Measurements from ENCODE around the gene ESPN.
"Not testable (repeated sequence)": the region's sequence is repeated elsewhere in the genome, so short reads cannot be mapped to it uniquely, and the experiment has no call there.

The ESPN gene, protein sequence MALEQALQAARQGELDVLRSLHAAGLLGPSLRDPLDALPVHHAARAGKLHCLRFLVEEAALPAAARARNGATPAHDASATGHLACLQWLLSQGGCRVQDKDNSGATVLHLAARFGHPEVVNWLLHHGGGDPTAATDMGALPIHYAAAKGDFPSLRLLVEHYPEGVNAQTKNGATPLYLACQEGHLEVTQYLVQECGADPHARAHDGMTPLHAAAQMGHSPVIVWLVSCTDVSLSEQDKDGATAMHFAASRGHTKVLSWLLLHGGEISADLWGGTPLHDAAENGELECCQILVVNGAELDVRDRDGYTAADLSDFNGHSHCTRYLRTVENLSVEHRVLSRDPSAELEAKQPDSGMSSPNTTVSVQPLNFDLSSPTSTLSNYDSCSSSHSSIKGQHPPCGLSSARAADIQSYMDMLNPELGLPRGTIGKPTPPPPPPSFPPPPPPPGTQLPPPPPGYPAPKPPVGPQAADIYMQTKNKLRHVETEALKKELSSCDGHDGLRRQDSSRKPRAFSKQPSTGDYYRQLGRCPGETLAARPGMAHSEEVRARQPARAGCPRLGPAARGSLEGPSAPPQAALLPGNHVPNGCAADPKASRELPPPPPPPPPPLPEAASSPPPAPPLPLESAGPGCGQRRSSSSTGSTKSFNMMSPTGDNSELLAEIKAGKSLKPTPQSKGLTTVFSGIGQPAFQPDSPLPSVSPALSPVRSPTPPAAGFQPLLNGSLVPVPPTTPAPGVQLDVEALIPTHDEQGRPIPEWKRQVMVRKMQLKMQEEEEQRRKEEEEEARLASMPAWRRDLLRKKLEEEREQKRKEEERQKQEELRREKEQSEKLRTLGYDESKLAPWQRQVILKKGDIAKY

GRCh38 chr1:6424619-6425593 lies at the start of gene ESPN:
ESPN (plus strand) TSS chr1:6424776; CDS start chr1:6424956, 180 bp downstream.
- DNase-seq, result no peak

- peak; percentile 61 to 83 for DNase-seq
Observed at GRCh38 chr1:6378096-6378746, 46.4 kb upstream of the ESPN start.

- DNase-seq, result no peak
Observed at GRCh38 chr1:6380037-6380436, 44.5 kb upstream of the ESPN start.

DNA sequence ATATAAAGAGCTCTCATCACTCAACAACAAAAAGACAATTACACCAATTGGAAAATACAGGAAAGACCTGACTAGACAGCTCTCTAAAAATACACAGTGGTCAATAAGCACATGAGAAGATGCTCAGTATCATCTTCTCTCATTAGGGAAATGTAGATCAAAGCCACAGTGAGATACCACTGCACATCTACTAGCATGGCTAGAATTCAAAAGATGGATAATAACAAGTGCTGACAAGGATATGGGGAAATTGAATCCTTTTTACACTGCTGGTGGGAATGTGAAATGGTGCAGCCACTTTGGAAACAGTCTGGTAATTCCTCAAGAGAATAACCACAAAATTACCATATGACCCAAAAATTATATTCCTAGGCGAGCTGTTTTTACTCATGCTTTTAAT lies 40.4 kb upstream of the ESPN start:
- DNase-seq, result no peak

GRCh38 chr1:6384962-6385361 lies 39.6 kb upstream of the ESPN start:
- no peak for DNase-seq

GRCh38 chr1:6385488-6386191 lies 38.9 kb upstream of the ESPN start:
- DNase-seq, result no peak

GRCh38 chr1:6386371-6386949 lies 38.1 kb upstream of the ESPN start:
- DNase-seq, result no peak

DNA sequence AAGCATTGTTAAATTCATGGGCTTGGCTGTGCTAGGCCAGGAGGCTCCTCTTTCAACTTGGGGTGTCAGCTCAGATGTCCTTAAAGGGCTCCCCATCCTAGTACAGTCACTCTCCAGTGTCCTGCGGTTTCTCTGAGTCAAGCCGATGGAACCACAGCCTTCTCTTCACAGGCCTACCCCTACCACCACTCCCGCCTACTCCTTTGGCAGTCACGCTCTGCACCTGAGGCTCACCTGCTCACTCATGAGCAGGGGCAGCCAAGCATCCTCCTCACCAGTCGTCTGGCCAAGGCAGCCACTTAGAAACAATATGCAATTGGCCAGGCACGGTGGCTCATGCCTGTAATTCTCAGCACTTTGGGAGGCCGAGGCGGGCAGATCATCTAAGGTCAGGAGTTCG lies 34.6 kb upstream of the ESPN start:
- DNase-seq, result no peak

- no peak for DNase-seq
Observed at GRCh38 chr1:6391951-6392808, 32.4 kb upstream of the ESPN start.

GRCh38 chr1:6392809-6393399 lies 31.7 kb upstream of the ESPN start:
- no peak for DNase-seq

DNA sequence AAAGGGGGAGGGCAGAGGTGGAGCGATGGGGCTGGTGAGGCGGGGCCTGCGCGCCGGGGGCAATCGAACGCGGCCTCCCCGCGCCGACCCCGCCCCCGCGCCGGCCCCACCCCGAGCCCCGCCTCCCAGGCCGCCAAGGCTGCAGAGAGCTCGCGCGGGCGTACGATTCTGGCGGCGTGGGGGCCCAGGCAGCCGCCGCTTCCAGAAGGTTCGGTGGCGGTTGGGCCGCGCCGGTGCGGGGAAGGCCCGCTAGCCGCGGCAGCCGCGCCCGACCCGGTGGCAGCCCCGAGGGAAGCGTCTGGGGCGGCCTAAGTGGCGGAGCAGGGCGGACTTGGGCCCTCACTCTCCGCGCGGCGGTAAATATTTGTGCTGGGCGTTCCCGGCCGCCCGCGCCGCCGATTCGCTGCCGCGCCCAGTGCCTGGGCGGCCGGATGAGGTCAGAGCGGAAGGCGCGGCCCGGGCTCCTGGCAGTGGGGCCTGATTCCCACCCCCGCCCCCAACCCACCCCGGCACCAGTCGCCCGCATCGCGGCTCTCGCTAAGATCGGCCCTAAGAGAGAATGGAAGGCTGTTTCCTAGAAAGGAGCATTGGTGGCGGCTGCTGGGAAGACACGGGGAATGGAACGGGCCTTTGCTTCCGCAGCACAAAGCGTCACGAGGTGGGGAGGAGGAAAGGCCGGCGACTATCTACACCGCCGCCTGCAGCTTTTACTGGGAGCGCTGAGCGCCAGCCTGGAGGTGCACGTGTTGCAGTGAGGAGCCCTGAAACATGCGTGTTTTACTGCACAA lies 31.0 kb upstream of the ESPN start, which contains the start of gene ACOT7:
ACOT7 (minus strand) TSS at position 368 of the 788 bp plus-strand sequence. CDS start 368 bp downstream, outside the sequence.
- peak; percentile 71 to 77 for DNase-seq

GRCh38 chr1:6395130-6395529 lies 29.4 kb upstream of the ESPN start:
- not testable (repeated sequence) for DNase-seq

DNA sequence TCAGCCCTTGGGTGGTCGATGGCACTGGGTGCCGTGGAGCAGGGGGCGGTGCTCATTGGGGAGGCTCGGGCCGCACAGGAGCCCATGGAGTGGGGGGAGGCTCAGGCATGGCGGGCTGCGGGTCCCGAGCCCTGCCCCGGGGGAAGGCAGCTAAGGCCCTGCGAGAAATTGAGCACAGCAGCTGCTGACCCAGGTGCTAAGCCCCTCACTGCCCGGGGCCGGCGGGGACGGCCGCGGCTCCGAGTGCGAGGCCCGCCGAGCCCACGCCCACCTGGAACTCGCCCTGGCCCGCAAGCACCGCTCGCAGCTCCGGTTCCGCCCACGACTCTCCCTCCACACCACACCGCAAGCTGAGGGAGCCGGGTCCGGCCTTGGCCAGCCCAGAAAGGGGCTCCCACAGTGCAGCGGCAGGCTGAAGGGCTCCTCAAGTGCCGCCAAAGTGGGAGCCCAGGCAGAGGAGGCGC lies 28.8 kb upstream of the ESPN start:
- DNase-seq, result not testable (repeated sequence)

DNA sequence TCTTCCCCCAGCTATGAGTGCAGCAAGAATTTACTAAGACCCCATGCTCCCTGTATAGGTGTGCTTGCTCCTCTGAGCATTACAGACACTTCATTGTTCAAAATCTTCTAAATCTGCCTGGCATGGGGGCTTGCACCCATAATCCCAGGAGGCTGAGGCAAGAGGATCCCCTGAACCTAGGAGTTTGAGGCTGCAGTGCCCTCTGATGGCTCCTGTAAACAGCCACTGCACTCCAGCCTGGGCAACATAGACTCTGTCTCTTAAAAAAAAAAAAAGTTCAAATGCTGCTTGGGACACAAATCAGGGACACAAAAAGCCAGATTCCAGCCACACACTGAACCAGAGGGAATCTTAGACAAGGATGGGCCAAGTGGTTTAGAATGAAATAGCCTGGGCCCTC lies 27.6 kb upstream of the ESPN start:
- no peak for DNase-seq

GRCh38 chr1:6397844-6398441 lies 26.6 kb upstream of the ESPN start:
- DNase-seq, result no peak

GRCh38 chr1:6399294-6399693 lies 25.3 kb upstream of the ESPN start:
- DNase-seq, result no peak

DNA sequence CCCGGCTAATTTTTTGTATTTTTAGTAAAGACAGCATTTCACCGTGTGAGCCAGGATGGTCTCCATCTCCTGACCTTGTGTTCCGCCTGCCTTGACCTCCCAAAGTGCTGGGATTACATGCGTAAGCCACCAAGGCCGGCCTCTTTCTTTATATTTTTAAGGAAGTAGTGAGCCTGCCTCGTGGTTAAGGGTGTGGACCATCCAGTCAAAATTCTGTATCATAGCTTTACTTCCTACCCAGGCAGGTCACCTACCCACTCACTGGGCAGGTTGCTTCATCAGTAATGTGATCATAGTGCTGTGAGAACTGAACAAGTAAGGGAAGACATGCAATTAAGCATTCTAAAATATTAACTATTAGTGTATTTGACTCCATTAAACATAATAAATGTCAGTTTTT lies 22.9 kb upstream of the ESPN start:
- no peak for DNase-seq

DNA sequence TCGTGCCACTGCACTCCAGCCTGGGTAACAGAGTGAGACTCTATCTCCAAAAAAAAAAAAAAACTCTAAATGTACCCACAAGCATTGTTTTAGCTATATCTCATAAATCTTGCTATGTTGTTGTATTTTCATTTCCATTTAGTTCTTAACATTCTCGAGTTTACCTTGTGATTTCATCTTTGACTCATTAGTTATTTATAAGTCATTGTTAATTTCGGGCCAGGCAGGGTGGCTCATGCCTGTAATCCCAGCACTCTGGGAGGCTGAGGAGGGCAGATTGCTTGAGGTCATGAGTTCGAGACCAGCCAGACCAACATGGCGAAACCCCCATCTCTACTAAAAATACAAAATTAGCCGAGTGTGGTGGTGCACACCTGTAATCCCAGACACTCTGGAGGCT lies 16.6 kb upstream of the ESPN start:
- no peak for DNase-seq
